ENCODE results near the gene P4HA2.
A peak's percentile ranks its signal among the peaks of the same experiment; 100 is the strongest.

Gene P4HA2

DNA sequence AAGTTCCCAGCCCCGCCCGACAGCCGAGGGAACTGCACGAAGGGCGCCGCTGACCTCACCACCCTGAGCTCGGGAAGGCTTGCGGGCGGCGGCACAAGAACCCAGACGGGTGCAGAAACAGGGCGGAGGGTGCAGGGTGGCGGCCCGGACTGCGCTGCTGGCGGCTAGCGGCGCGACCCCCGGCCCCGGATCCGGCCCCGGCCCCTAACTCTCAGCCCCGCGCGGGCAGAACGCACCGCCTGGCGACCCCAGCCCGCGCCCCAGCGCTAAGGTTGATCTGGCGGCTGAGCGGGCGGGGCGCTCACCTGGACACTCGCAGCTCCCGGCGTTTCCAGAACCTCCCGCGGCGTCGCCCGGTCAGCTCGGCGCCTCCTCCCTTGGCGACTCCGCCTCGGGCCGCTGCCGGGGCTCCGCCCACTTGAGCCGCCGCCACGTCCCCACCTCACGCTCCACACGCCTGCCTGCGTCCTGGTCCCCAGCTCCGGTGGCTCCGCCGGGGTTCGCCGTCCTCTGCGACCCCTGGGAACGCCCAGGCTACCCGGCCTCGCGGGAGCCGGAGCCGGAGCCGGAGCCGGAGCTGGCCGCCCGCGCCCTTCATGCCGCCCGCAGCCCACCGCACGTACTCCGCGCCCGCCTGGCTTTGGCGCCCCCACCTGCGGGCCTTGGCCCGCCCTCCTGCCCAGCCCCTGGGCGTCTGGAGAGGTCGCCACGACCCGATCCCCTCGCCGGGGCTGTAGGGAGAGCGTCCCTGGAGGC, at the start of gene P4HA2:
Gene P4HA2, minus strand, starts transcription at position 369 of the 756 bp plus-strand sequence. CDS start 9,227 bp downstream, outside the sequence.
- DNase-seq (ENCODE audit: low spot score) = peak; percentile 36

GRCh38 chr5:132277256-132277655, 49.6 kb upstream of the P4HA2 start:
- DNase-seq (ENCODE audit: low spot score) = no peak

GRCh38 chr5:132275367-132276220, 47.9 kb upstream of the P4HA2 start:
- DNase-seq (ENCODE audit: low spot score) = no peak

DNA sequence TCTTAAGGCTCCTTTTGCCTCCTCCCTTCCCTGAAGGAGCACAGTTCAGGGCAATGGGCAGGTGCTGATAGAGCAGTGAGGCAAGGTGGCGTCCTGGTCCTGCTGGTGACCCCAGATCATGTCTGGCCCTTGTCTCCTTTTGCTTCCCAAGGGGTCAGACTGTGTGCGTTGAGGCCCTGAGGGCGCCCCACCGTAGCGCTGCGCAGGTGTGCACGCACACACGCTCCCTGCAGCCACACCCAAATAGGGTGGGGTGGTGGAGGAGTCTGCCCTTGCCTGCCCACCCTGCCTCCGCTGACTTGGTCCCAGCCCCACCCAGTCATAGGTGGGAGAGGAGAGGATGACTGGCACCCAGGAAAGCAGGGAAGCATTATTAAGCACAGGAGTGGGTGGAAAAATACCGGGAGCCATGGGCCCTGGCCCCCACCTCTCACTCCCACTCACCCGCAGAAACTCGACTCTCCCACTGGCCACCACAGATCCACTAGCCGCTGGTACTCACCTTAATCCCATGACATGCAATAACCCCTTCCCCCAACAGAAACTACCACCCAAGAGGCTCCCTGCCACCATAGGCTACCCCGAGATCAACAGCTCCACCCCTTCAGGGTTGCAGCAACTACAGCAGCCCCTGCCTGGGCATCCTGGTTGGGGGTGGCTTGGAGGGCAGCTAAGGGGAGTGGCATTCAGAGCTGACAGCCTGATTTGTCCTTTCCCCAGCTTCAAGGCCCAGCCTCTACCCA, 46.6 kb upstream of the P4HA2 start:
- DNase-seq (ENCODE audit: low spot score) = no peak

DNA sequence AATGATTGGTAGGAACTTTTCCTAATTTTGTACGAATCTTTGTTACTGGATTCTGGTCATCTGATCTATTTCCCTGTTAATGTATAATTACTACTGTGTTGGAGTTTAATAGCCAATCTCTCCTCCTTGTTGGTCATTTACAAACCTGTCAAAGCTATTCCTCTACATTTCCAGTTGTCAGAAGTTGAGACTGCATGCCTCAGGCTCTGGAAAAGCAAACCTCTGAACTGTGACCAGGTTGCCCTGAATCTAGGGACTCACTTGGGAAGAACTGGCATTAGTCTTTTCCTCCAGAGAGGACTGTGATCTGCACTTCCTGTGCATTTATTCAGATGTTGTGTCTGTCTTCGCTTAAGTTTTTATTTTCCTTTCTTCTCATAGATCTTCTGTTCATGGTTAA, 46.0 kb upstream of the P4HA2 start:
- no peak for DNase-seq (ENCODE audit: low spot score)

- no peak for DNase-seq (ENCODE audit: low spot score)
Measured at GRCh38 chr5:132272311-132273210, 44.9 kb upstream of the P4HA2 start.

GRCh38 chr5:132271251-132272246, 43.9 kb upstream of the P4HA2 start:
- DNase-seq (ENCODE audit: low spot score) = no peak

DNA sequence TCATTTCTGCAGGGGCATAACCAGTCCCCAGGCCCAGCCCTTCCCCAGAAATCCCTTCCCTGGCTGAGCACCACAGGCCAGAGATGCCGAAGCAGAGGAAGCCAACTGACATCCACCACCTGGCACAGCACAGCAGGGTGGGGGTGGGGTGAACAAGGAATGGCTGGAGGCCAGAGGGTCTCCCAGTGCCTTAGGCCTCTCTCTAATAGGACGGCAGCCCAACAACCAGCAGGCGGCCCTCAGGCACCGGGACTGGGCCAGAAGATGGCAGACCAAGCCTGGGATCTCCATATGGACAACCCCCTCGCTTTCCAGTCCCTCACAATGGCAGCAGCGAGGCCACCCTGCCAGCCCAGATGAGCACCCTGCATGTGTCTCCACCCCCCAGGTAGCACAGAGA, 43.1 kb upstream of the P4HA2 start:
- DNase-seq (ENCODE audit: low spot score) = no peak

DNA sequence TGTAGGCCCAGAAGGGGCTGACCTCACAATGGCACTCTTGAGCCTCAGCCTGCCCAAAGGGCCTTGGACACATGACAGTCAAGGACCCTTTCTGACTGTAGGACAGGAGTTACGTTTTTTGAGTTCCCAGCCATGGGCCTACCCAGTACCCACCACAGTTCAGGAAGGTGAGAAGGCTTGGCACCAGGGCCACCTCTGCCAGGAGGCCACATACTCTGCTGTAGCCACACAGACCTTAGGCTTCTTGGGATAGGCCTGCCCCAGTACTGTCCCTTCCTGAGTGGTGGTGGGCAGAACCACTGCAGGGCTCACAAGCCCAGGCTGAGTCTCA, 42.6 kb upstream of the P4HA2 start:
- DNase-seq (ENCODE audit: low spot score) = no peak

- DNase-seq (ENCODE audit: low spot score) = no peak
Measured at GRCh38 chr5:132269635-132270334, 42.1 kb upstream of the P4HA2 start.

GRCh38 chr5:132268769-132269551, 41.3 kb upstream of the P4HA2 start:
- no peak for DNase-seq (ENCODE audit: low spot score)

DNA sequence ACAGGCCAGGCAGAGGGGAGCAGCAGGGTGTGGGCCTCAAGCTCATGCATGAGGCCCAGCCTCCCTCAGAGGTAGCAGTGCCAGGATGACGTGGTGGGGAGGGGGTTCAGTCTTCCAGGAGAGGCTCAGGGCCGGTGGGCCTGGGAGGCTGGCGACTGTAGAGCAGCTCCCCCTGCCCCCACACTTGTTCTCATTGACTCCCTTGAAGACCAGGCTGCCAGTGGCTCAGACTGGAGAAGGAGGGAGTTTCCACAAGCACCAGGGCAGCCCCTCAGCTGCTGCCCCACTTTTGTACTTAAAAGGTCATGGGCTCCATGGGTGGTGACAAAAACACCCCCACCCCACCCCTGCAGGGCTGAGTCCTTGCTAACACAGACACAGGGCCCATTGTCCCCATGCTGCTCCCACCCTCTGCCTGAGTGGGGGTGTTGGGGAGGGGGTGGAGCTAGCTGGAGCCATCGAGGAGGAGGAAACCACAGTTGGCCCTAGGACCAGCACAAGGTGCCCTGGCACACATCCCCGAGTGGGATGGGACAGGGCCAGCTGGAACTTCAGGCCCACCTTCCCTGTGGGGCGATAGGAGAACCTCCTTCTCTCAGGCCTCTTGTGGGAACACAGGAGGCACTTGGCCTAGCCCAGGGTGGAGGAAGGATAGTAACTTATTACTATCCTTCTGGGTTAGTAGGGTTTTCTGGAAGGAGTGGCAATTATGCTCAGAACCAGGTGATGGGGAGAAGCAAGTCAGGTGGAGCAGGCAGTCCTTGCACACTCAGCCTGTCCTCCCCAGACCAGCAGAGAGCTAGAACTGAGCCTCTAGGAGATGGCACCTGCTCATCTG, 40.5 kb upstream of the P4HA2 start:
- peak; percentile 79 for DNase-seq (ENCODE audit: low spot score)

DNA sequence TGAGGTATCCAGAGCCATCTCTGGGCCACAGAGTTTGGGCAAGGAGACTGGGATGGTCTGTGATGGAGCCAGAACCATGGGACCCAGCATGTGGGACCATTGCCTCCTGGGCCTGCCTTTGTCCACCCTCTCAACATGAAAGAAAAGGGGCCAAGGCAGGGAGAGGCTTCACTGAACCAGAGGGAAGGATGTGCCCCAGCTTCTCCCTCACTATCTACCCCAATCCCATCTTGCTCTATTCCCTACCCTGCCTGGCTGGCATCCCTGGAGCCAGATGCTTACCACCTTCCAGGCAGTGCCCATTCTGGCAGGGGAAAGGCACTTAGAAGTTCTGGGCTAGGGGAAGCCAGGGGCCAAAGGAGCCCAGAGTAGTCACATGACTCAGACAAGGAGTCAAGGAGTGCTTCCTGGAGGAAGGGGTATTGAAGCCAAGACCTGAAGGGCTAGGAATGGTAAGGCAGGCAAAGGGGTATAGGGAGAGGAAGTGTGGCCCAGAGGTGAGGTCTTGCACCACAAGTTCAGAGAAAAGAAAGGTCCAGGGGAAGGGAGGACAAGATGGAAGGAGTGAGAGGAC, 39.6 kb upstream of the P4HA2 start:
- no peak for DNase-seq (ENCODE audit: low spot score)

DNA sequence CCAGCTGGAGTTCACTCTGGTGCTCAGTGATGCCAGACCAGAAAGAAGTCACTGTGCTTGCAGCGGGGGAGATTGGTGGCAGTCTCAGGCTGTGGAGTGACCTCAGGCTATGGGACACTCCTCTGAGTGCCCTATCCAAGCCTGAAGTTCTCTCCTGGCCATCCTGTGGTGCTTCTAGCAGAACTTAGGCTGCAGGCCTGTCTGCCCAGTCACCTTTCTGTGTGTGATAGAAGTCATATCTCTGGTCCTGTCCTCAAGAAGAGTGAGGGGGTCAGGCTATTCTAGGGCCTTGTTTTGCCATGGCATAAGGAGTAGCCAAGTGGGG, 39.1 kb upstream of the P4HA2 start:
- DNase-seq (ENCODE audit: low spot score) = no peak

- DNase-seq (ENCODE audit: low spot score) = no peak
Measured at GRCh38 chr5:132266031-132266835, 38.6 kb upstream of the P4HA2 start.

DNA sequence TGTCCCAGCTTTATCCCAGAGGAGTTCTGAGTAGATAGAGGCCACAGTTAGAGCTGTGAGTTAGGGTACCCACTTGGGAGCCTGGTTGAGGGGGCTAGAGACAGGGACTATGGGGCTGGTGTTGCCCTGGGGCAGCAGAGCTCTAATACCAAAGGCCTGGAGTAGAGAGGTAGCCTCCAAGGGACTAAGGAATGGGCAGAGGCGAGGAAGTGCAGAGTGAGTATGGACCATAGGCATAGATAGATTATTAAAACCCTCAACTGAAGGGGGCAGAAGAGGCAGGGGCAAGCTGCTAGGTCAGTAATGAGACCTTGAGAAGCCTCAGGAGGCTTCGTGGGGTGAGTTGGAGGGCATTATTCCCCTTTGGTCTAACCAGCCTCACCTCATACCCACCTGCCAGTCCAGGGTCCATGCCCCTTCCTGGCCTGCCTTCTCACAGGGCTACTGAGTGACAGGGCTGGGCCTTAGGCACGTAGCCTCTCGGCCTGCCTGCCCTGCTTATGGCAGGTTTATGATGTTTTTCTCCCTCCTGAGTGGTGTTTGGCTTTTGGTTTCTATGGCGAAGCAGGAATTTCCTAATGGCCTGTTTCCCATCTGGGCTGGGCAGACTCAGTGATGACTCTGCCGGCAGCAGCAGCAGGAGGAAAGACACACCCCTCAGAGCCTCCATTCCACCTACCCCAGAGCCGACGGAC, 37.8 kb upstream of the P4HA2 start:
- no peak for DNase-seq (ENCODE audit: low spot score)

All from COLO829 (cell line).